HCT116 (cell line): ENCODE data around the gene LHX2. TPM values are rescaled to one million over a fixed set of nuclear protein-coding genes. Genes with fewer than 3 reads are reported as not detected.
A peak's percentile ranks its signal among the peaks of the same experiment; 100 is the strongest.

Experiments
- ATAC-seq: fragments of 200-7000 bp; cut with Tn5 transposase; 2 replicates; pipeline ENCODE4 v1.9.1; 2020; ENCODE audit warnings: mild to moderate bottlenecking, moderate library complexity
- BruUV-seq: library from RNA; stranded (reverse); fragments of 400-500 nt; replicated peaks from 2 replicates; lab custom pipeline; 2021; lab: Mats Ljungman, UMichigan
- CTCF ChIA-PET: fragments of 300-600 bp; sonication (Branson Sonifier 250); formaldehyde crosslinking; loops from one replicate; lab custom pipeline; 2021; ENCODE audit warnings: antibody characterized with exemption; lab: Charles Lee
- POLR2A ChIA-PET: fragments of 300-600, 350-600 bp; sonication (Branson Sonifier 250); formaldehyde crosslinking; loops from one replicate; lab custom pipeline; 2021; ENCODE audit warnings: antibody characterized with exemption; lab: Charles Lee
- RAD21 ChIA-PET, 2 experiments: fragments of 300-600 bp; sonication (Branson Sonifier 250); formaldehyde crosslinking; loops; one replicate each; lab custom pipeline; 2023; ENCODE audit warnings: low total read pairs in 2 of 2; ENCODE audit not compliant: uncharacterized antibody in 2 of 2, unreplicated experiment in 2 of 2, low non-redundant PET in 1 of 2; lab: Charles Lee
- DNase-seq: peaks from one replicate; pipeline ENCODE4 v3.0.0-alpha.2; 2010; ENCODE audit warnings: low read depth, low spot score
- H2AFZ ChIP-seq: fragments of 200-600 bp; shearing (Covaris generic), sonication (generic); 2 replicates; pipeline ENCODE4 v1.6.1; 2017; ENCODE audit warnings: low read depth, mixed run types, mixed read lengths, antibody characterized with exemption, low read length; ENCODE audit not compliant: poor library complexity, severe bottlenecking
- H3K27ac ChIP-seq: 2 replicates; pipeline ENCODE4 v1.5.1; 2012; ENCODE audit warnings: low read depth, low read length
- H3K27me3 ChIP-seq: fragments of 200-600 bp; sonication (generic); 2 replicates; pipeline ENCODE4 v1.6.1; 2016; ENCODE audit warnings: mixed run types, low read length, mixed read lengths; ENCODE audit not compliant: insufficient read depth
- H3K36me3 ChIP-seq, 2 experiments: fragments of 200-500 bp in 1 of 2; fragments of 200-600 bp in 1 of 2; sonication (Bioruptor generic) in 1 of 2; sonication (generic) in 1 of 2; 2 replicates each; pipeline versions ENCODE4 v1.5.1 to v1.6.1; 2014 to 2016; ENCODE audit warnings: low read length in 2 of 2, inconsistent platforms in 1 of 2, mixed read lengths in 1 of 2, mixed run types in 1 of 2; ENCODE audit not compliant: insufficient read depth in 2 of 2, control insufficient read depth in 1 of 2
- H3K4me1 ChIP-seq, 2 experiments: fragments of 200-600 bp in 1 of 2; sonication (generic) in 1 of 2; 2 replicates each; pipeline versions ENCODE4 v1.5.1 to v1.6.1; 2012 to 2017; ENCODE audit warnings: low read length in 2 of 2, inconsistent platforms in 1 of 2, mild to moderate bottlenecking in 1 of 2, mixed read lengths in 1 of 2, mixed run types in 1 of 2, moderate library complexity in 1 of 2; ENCODE audit not compliant: insufficient read depth in 2 of 2, control insufficient read depth in 1 of 2
- H3K4me2 ChIP-seq: fragments of 200-600 bp; sonication (generic); 2 replicates; pipeline ENCODE4 v1.6.1; 2017; ENCODE audit warnings: mixed run types, low read length, mixed read lengths
- H3K4me3 ChIP-seq, 2 experiments: fragments of 200-600 bp in 1 of 2; sonication (generic) in 1 of 2; replicated peaks in 1 of 2; 2 replicates each; pipeline ENCODE4 v1.5.1; 2011 to 2016; ENCODE audit warnings: low read length in 2 of 2, control low read depth in 1 of 2, low read depth in 1 of 2, mild to moderate bottlenecking in 1 of 2, mixed read lengths in 1 of 2, mixed run types in 1 of 2
- H3K79me2 ChIP-seq: fragments of 200-600 bp; sonication (generic); 2 replicates; pipeline ENCODE4 v1.6.1; 2017; ENCODE audit warnings: mild to moderate bottlenecking, mixed run types, low read length, moderate library complexity, mixed read lengths; ENCODE audit not compliant: insufficient read depth
- H3K9ac ChIP-seq: fragments of 200-600 bp; sonication (generic); 2 replicates; pipeline ENCODE4 v1.6.1; 2016; ENCODE audit warnings: low read length, mixed read lengths
- H3K9me2 ChIP-seq: fragments of 200-600 bp; sonication (generic), shearing (Covaris generic); 2 replicates; pipeline ENCODE4 v1.6.1; 2017; ENCODE audit warnings: mixed run types, mild to moderate bottlenecking, moderate library complexity; ENCODE audit not compliant: insufficient read depth
- H3K9me3 ChIP-seq, 2 experiments: fragments of 200-500 bp in 1 of 2; fragments of 200-600 bp in 1 of 2; sonication (Bioruptor generic) in 1 of 2; sonication (generic) in 1 of 2; 2 replicates each; pipeline ENCODE4 v1.6.1; 2014 to 2017; ENCODE audit warnings: low read length in 2 of 2, mixed read lengths in 2 of 2, inconsistent platforms in 1 of 2, low read depth in 1 of 2, mild to moderate bottlenecking in 1 of 2, mixed run types in 1 of 2, moderate library complexity in 1 of 2; ENCODE audit not compliant: control insufficient read depth in 1 of 2, insufficient read depth in 1 of 2
- H4K20me1 ChIP-seq: fragments of 200-600 bp; sonication (generic), shearing (Covaris generic); 2 replicates; pipeline ENCODE4 v1.6.1; 2017; ENCODE audit warnings: mixed run types, mild to moderate bottlenecking, moderate library complexity; ENCODE audit not compliant: insufficient read depth
- CEBPB ChIP-seq: IDR thresholded peaks from 2 replicates; pipeline ENCODE4 v1.6.1; 2012; ENCODE audit warnings: low read depth
- CTCF ChIP-seq, 3 experiments: fragments of 200-600 bp in 1 of 3; sonication (generic) in 1 of 3; IDR thresholded peaks in 2 of 3; conservative IDR thresholded peaks in 1 of 3; 2 replicates each; pipeline ENCODE4 v1.5.1; 2012 to 2017; ENCODE audit warnings: low read depth in 2 of 3, low read length in 2 of 3, antibody characterized with exemption in 1 of 3, borderline replicate concordance in 1 of 3, control low read depth in 1 of 3, mild to moderate bottlenecking in 1 of 3, mixed read lengths in 1 of 3, mixed run types in 1 of 3, moderate library complexity in 1 of 3; ENCODE audit not compliant: insufficient read depth in 1 of 3
- EGR1 ChIP-seq: IDR thresholded peaks from 2 replicates; pipeline ENCODE4 v1.6.1; 2012; ENCODE audit warnings: low read depth
- EZH2phosphoT487 ChIP-seq: fragments of 200-600 bp; IDR thresholded peaks from 2 replicates; pipeline ENCODE4 v1.6.1; 2018; ENCODE audit warnings: antibody characterized with exemption, borderline replicate concordance
- FOSL1 ChIP-seq: IDR thresholded peaks from 2 replicates; pipeline ENCODE4 v1.6.1; 2012; ENCODE audit warnings: low read depth
- MAX ChIP-seq: IDR thresholded peaks from 2 replicates; pipeline ENCODE4 v1.6.1; 2012
- POLR2AphosphoS5 ChIP-seq: IDR thresholded peaks from 2 replicates; pipeline ENCODE4 v1.6.1; 2011; ENCODE audit warnings: mild to moderate bottlenecking, low read depth, low read length, moderate library complexity
- RAD21 ChIP-seq: IDR thresholded peaks from 2 replicates; pipeline ENCODE4 v1.6.1; 2012; ENCODE audit warnings: low read depth, mild to moderate bottlenecking
- REST ChIP-seq: IDR thresholded peaks from 2 replicates; pipeline ENCODE4 v1.6.1; 2012; ENCODE audit warnings: low read depth
- SIN3A ChIP-seq: IDR thresholded peaks from 2 replicates; pipeline ENCODE4 v1.6.1; 2012; ENCODE audit warnings: low read depth
- SP1 ChIP-seq: IDR thresholded peaks from 2 replicates; pipeline ENCODE4 v1.6.1; 2012; ENCODE audit warnings: low read depth
- TCF7L2 ChIP-seq: IDR thresholded peaks from 2 replicates; pipeline ENCODE4 v1.7.0; 2011; ENCODE audit warnings: borderline replicate concordance, inconsistent platforms; ENCODE audit not compliant: insufficient read depth, insufficient read length; ENCODE audit errors: extremely low read depth
- YY1 ChIP-seq: IDR thresholded peaks from 2 replicates; pipeline ENCODE4 v1.6.1; 2011; ENCODE audit warnings: low read length, low read depth, moderate library complexity, mild to moderate bottlenecking; ENCODE audit not compliant: insufficient replicate concordance; ENCODE audit errors: extremely low read depth
- ZBTB33 ChIP-seq: IDR thresholded peaks from 2 replicates; pipeline ENCODE4 v1.6.1; 2011; ENCODE audit warnings: mild to moderate bottlenecking, low read length, moderate library complexity; ENCODE audit not compliant: insufficient replicate concordance; ENCODE audit errors: extremely low read depth
- ZFX ChIP-seq: fragments of 450-650 bp; IDR thresholded peaks from 2 replicates; pipeline ENCODE4 v1.6.1; 2017
- ZNF274 ChIP-seq: fragments of 200-500 bp; sonication (Bioruptor generic); IDR thresholded peaks from 2 replicates; pipeline ENCODE4 v1.6.1; 2014; ENCODE audit warnings: mild to moderate bottlenecking, low read depth, low read length, inconsistent platforms
- intact Hi-C: fragments of 100-400 bp; cut with micrococcal nuclease; formaldehyde crosslinking; loops from 2 replicates; pipeline ENCODE4 v1.10.0; 2022
- total RNA-seq: library from RNA; stranded (reverse); gene quantifications from one replicate; pipeline ENCODE4 v1.2.1, GENCODE V29; 2021; ENCODE audit not compliant: unreplicated experiment

The LHX2 gene
- total RNA-seq, 1 experiment from 2014 or later = 10.2 TPM

GRCh38 chr9:124040935-124041816 lies 29.6 kb downstream of the LHX2 start:
- intact Hi-C loops = loop anchor here (1.0 kb wide), 2 partner anchors 497 to 639 kb away; no protein-coding TSS in a partner anchor
- Histone ChIP-seq H3K4me2 (peak overlapping the region; percentile 68), H3K79me2 (no peaks in the 10 kb centered on the region), H3K9me3 (no peaks in the 10 kb centered on the region), H3K27ac (no peak overlapping the region), H3K36me3 (no peaks in the 10 kb centered on the region), H3K4me3 (peak overlapping the region; percentile 23 to 30; a peak in 3 of 4 replicates), H2AFZ (peak overlapping the region; percentile 84), H3K4me1 (peaks cover 3 to 16% of the 10 kb centered on the region in 2 experiments; a peak in 2 of 4 replicates), H4K20me1 (no peaks in the 10 kb centered on the region), H3K27me3 (no peaks in the 10 kb centered on the region), H3K9ac (no peak overlapping the region), H3K9me2 (no peaks in the 10 kb centered on the region)
- no TSS peak for BruUV-seq
- POLR2A ChIA-PET = interaction anchor here (0.5 kb wide), 1 partner anchor 8 kb away, joined by 5 read pairs; no protein-coding TSS in a partner anchor
- no peak for DNase-seq
- ATAC-seq = peak; percentile 80
- RAD21 ChIA-PET = interaction anchor here in 1 of 2 experiments (0.7 kb wide), 1 partner anchor 497 kb away, joined by 3 read pairs; no protein-coding TSS in a partner anchor
- CTCF ChIA-PET = interaction anchor here (0.6 to 4.5 kb wide), 12 partner anchors 10 to 1921 kb away, joined by 3 to 44 read pairs (median 4); no protein-coding TSS in a partner anchor
- TF ChIP-seq FOSL1 = no peak
- TF ChIP-seq ZNF274 = no peak
- TF ChIP-seq REST = no peak
- peak; percentile 86 for TF ChIP-seq RAD21
- no peak for TF ChIP-seq MAX
- TF ChIP-seq SP1 = no peak
- no peak for TF ChIP-seq POLR2AphosphoS5
- TF ChIP-seq ZBTB33 = no peak
- TF ChIP-seq EGR1 = no peak
- no peak for TF ChIP-seq TCF7L2
- no peak for TF ChIP-seq SIN3A
- TF ChIP-seq CTCF (IDR thresholded peaks at IDR 0.05 in 2 of 3, conservative IDR thresholded peaks at IDR 0.05 in 1 of 3; ENCODE audit: borderline replicate concordance in 1 of 3, insufficient read depth in 1 of 3, low read depth in 2 of 3, low read length in 2 of 3) = peak; percentile 48 to 93 (median 92); a peak in 5 of 6 replicates
- no peak for TF ChIP-seq CEBPB
- TF ChIP-seq ZFX = no peak
- peak; percentile 40 for TF ChIP-seq YY1
- no peak for TF ChIP-seq EZH2phosphoT487
